RWPE2 (cell line): ENCODE measurements around the gene ZNF547.

Experiments used
- ATAC-seq: fragments of 200-7000 bp; cut with Tn5 transposase; 3 replicates; pipeline ENCODE4 v1.9.1; 2021; ENCODE audit warnings: low read depth
- DNase-seq: peaks from one replicate; pipeline ENCODE4 v3.0.0-alpha.2; 2020; ENCODE audit warnings: low spot score
- H3K27ac ChIP-seq: fragments of 450-650 bp; 2 replicates; pipeline ENCODE4 v1.5.1; 2017; ENCODE audit warnings: mild to moderate bottlenecking; ENCODE audit not compliant: poor library complexity, severe bottlenecking
- H3K27me3 ChIP-seq: fragments of 250-450 bp; sonication (Bioruptor Pico); 2 replicates; pipeline ENCODE4 v1.5.1; 2021; ENCODE audit warnings: mild to moderate bottlenecking, moderate library complexity; ENCODE audit not compliant: insufficient read depth, poor library complexity, severe bottlenecking
- H3K36me3 ChIP-seq: fragments of 250-450 bp; sonication (Bioruptor Pico); 2 replicates; pipeline ENCODE4 v1.5.1; 2020; ENCODE audit warnings: low read depth, mild to moderate bottlenecking, moderate library complexity
- H3K4me1 ChIP-seq: fragments of 250-450 bp; sonication (Bioruptor Pico); 2 replicates; pipeline ENCODE4 v1.5.1; 2021; ENCODE audit warnings: mild to moderate bottlenecking, moderate library complexity; ENCODE audit not compliant: insufficient read depth, poor library complexity, severe bottlenecking
- H3K4me3 ChIP-seq: fragments of 250-450 bp; sonication (Bioruptor Pico); 2 replicates; pipeline ENCODE4 v1.5.1; 2021; ENCODE audit warnings: mild to moderate bottlenecking, moderate library complexity; ENCODE audit not compliant: severe bottlenecking
- H3K9me3 ChIP-seq: fragments of 250-450 bp; sonication (Bioruptor Pico); 2 replicates; pipeline ENCODE4 v1.5.1; 2021; ENCODE audit warnings: mild to moderate bottlenecking, moderate library complexity; ENCODE audit not compliant: severe bottlenecking
- TF ChIP-seq, protein P1 (sequence below): fragments of 450-650 bp; IDR thresholded peaks from one replicate; pipeline ENCODE4 v1.5.1; 2017; ENCODE audit warnings: mild to moderate bottlenecking, moderate library complexity; ENCODE audit not compliant: poor library complexity, severe bottlenecking

ZNF547 gene

DNA sequence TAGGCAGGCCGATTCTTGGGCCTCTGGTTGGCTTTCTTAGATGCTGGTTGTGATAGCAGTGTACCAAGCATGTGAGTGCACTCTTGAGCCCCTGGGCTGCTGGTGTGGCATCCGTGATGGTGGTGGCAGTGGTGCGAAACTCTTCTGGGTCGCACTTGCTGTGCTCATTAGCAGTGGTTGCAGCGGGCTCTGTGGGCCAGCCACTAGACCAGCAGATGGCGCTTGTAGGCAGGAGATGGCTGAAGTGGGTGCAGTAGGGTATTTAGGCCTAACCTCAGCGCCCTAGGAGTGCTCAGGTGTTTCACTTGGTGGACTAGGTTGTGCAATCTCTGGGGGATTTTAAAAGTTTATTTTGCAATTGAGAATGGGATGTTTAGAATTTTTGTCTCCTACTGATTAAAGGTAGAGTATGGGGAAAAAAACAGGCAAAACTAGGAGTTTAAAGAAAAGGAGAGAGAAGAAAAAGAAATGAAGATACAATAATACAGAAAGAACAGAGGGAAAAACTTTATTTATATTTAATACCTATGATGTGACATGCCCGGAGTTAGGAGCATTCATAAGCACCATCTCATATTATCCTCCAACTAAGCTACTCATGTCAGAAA is 43.3 kb downstream of the ZNF547 start:
- Histone ChIP-seq H3K4me1 (no peaks in the 10 kb centered on the region), H3K27me3 (no peaks in the 10 kb centered on the region), H3K4me3 (no peak overlapping the region), H3K27ac (no peak overlapping the region), H3K9me3 (no peaks in the 10 kb centered on the region), H3K36me3 (no peaks in the 10 kb centered on the region)
- ATAC-seq (peak; percentile 60), DNase-seq (no peak)
- TF ChIP-seq, protein P1, sequence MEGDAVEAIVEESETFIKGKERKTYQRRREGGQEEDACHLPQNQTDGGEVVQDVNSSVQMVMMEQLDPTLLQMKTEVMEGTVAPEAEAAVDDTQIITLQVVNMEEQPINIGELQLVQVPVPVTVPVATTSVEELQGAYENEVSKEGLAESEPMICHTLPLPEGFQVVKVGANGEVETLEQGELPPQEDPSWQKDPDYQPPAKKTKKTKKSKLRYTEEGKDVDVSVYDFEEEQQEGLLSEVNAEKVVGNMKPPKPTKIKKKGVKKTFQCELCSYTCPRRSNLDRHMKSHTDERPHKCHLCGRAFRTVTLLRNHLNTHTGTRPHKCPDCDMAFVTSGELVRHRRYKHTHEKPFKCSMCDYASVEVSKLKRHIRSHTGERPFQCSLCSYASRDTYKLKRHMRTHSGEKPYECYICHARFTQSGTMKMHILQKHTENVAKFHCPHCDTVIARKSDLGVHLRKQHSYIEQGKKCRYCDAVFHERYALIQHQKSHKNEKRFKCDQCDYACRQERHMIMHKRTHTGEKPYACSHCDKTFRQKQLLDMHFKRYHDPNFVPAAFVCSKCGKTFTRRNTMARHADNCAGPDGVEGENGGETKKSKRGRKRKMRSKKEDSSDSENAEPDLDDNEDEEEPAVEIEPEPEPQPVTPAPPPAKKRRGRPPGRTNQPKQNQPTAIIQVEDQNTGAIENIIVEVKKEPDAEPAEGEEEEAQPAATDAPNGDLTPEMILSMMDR: peak; percentile 81

DNA sequence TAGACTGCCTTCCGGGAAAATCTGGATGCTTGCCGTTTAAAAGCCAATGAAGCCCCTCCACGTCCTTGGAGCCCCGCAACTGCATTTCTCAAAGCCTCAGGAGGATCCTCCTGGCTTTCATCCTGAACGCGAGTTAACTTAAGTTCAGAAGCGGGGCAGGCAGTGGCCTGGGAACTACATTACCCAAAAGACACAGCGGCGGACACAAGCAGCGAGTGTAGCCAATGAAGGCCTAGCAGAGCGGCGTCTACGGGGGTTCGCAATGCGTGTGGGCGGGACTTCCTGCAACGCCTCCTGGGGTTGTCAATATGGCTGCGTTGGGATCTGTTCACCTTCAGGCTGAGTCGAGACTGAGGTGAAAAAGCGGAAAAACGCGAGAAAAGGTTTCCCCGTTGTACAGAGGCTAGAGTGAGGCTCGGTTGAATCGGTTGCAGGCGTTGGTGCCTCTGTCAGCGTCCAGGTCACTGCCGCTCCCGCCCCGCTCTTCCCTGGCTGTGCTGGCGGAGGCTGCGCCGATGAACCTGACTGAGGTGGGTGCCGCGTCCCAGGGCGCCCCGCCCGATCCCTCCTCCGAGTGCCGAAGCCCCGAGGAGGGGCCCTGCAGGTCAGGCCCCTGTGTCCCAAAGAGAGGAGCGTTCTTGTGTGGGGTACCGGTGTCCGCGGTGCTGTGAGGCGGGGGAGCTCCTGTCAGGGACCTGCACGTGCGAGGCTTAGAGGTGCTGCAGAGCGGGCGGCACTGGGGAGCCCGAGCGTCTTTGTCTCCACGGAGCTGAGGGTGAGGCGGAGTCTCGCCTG is 47.7 kb downstream of the ZNF547 start, which contains the start of gene ZNF17:
Gene ZNF17, plus strand, starts transcription at position 285 of the 795 bp plus-strand sequence. CDS start 2,455 bp downstream, outside the sequence.
- H3K4me1 ChIP-seq: no peaks in the 10 kb centered on the region
- TF ChIP-seq, protein P1: no peak
- H3K27ac ChIP-seq: no peak within 1 kb of the TSS
- H3K4me3 ChIP-seq: peak within 1 kb of the TSS; percentile 66
- H3K36me3 ChIP-seq: peaks cover 17% of the 10 kb centered on the region
- DNase-seq: peak; percentile 92
- H3K9me3 ChIP-seq: no peaks in the 10 kb centered on the region
- ATAC-seq: peak; percentile 100
- H3K27me3 ChIP-seq: no peaks in the 10 kb centered on the region

DNA sequence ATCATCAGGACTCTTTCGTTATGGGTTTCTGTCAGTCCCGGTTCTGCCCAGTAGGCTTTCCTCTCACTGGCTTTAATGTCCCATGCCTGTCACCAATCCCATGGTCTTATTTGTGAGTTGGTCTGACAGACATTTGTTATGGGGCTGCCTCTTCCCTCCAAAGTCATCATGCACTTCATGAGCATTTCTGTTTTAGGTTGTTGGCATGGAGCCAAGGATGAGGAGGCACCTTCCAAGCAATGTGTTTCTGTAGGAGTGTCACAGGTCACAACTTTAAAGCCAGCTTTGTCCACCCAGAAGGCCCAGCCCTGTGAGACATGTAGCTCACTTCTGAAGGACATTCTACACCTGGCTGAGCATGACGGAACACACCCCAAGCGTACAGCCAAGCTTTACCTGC is 56.1 kb downstream of the ZNF547 start:
- Histone ChIP-seq H3K27me3 (no peaks in the 10 kb centered on the region), H3K27ac (no peak overlapping the region), H3K36me3 (peaks cover 36% of the 10 kb centered on the region), H3K4me1 (no peaks in the 10 kb centered on the region), H3K4me3 (no peak overlapping the region), H3K9me3 (peaks cover 3% of the 10 kb centered on the region)
- DNase-seq: no peak
- TF ChIP-seq, protein P1: no peak
- no peak for ATAC-seq

DNA sequence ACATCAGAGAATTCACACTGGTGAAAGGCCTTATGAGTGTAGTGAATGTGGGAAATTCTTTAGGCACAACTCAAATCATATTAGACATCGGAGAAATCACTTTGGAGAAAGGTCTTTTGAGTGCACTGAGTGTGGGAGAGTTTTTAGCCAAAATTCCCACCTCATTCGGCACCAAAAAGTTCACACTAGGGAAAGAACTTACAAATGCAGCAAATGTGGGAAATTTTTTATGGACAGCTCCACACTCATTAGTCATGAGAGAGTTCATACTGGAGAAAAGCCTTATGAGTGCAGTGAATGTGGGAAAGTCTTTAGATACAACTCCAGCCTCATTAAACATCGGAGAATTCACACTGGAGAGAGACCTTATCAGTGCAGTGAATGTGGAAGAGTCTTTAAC is 57.7 kb downstream of the ZNF547 start:
- no peak for ATAC-seq
- Histone ChIP-seq H3K36me3 (peaks cover 30% of the 10 kb centered on the region), H3K27me3 (no peaks in the 10 kb centered on the region), H3K4me3 (no peak overlapping the region), H3K4me1 (no peaks in the 10 kb centered on the region), H3K27ac (no peak overlapping the region), H3K9me3 (peaks cover 3% of the 10 kb centered on the region)
- TF ChIP-seq, protein P1: no peak
- no peak for DNase-seq
